ENCODE data around the gene TSHR. TPM values are rescaled to one million over a fixed set of nuclear protein-coding genes. Genes with fewer than 3 reads are reported as not detected.
"Not testable (repeated sequence)": the region's sequence is repeated elsewhere in the genome, so short reads cannot be mapped to it uniquely, and the experiment has no call there.

TSHR gene
- polyA plus RNA-seq (ENCODE audit: insufficient read length): 0.84 TPM

DNA sequence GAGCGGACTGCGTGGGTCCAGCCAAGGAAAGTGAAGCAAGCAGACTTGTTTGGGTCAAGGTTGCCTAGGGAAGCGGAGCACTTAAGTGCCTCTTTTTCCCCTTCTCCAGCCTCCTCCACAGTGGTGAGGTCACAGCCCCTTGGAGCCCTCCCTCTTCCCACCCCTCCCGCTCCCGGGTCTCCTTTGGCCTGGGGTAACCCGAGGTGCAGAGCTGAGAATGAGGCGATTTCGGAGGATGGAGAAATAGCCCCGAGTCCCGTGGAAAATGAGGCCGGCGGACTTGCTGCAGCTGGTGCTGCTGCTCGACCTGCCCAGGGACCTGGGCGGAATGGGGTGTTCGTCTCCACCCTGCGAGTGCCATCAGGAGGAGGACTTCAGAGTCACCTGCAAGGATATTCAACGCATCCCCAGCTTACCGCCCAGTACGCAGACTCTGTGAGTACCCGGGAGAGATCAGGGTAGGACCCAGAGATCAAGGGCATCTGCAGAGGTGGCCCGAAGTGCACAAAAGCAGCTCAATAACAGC, at the start of gene TSHR:
Gene TSHR (plus strand): TSS at position 206 of the 526 bp plus-strand sequence. CDS start 60 bp downstream, at position 266.
- DNase-seq: no peak

DNA sequence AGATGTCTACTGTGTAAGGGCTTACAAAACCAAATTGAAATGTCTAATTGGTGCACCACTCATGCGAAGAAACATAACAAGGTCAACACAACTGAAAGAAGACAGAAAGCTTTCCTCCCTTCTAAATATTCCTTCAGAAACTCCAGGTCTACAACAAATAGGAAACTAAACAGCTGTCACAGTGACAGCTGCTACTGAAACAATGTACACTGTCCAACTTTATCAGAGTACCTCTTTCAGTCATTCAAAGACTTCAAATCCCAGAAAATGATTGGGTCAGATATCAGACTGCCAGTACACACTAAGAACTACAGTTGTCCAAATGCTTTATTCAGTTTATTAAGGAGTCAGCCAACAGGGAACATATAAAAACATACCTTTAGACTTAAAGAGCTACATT, 49.1 kb upstream of the TSHR start:
- DNase-seq: no peak

DNA sequence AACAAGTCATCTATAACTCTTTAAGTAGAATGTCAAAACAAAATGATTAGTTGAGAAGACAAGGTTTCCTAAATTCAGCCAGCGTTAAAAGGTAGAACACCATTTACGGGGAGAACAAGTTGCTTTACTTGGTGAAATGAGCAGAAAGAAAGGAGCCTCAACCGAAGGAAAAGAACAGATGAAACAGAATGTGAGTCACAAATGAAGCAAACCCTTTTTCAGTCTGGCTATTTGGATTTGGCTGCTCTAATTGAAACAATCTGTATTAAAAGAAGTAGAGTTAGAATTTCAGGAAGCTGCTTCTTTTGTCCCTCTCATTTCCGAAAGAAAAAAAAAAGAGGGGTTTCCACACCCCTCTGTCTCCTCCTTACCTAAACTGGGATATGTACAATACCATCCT, 48.5 kb upstream of the TSHR start:
- no peak for DNase-seq

DNA sequence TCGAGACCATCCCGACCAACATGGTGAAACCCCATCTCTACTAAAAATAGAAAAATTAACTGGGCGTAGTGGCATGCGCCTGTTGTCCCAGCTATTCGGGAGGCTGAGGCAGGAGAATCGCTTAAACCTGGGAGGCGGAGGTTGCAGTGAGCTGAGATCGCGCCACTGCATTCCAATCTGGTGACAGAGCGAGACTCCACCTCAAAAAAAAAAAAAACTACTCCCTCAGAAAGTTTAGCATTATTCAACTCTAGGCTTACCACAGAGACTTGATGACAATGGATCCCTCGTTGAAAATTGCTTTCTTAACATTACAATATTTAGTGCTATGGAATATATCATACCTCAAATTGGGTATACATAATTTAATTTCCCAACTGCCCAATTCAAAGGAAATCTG, 43.4 kb upstream of the TSHR start:
- not testable (repeated sequence) for DNase-seq

DNA sequence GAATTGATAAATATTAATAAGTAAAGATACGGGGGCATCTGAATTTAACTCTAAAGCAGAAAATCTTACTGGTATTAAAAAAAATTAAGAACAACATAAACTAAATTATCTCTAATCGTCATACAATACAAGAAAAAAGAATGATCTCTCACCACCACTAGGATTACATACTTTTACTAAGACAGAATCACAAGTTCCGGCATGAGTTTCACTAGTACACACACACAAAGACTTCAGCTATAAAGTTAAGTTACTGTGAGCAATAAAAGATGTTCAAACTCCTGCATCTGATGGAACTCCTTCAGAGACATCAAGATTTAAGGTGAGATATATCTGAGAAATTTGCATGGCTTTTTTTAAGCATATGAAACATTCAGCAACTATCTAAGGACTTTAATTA, 35.8 kb upstream of the TSHR start:
- no peak for DNase-seq

DNA sequence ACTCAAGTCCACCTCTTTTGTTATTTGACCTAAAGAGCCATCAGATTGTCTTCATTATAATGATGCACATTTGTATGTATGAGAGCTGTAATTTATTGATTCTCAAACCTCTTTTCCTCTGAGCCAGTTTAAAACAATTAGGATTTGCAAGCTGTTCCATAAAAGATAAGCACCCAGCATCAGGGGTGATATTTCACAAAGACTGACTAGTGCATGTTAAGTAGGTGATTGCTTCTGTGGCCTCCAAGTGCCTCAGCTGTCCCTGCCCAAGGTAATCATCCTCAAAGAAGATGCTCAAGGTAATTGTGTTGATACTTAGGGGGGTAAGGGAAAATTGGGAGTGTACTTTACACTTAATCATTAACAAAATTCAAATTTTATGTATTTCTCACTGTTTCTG, 32.1 kb upstream of the TSHR start:
- no peak for DNase-seq

DNA sequence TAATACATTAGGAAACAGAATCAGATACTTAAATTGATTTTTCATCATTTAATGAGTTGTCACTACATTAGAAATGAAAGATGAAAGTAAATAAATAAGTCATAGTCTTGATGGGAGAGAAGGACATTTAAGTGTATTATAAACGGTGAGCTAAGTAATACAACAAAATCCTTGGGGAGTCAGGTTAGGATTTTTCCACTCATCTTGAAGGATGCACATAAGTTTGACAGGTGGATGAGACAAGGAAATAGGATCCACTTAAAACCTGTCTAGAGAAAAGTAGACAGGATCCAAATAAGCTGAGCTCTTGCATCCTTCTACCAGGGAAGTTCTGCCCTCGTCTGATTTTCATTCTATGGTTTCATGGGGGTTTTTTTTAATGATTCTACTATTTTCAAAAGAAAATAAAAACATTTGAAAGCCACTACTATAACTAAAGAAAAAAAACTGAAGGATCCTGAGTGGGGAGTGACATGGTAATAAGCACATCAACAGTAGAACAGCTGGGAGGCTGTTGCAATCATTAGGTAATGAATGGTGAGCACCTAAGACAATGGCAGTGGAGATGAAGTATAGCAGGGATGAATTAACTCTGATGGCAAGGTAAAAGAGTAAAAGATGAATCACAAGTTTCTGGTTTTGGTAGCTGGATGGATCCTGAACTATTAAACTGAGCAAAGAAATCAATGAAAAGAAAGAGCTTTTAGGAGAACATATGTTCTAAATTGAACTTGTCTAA, 30.9 kb upstream of the TSHR start:
- DNase-seq: no peak

DNA sequence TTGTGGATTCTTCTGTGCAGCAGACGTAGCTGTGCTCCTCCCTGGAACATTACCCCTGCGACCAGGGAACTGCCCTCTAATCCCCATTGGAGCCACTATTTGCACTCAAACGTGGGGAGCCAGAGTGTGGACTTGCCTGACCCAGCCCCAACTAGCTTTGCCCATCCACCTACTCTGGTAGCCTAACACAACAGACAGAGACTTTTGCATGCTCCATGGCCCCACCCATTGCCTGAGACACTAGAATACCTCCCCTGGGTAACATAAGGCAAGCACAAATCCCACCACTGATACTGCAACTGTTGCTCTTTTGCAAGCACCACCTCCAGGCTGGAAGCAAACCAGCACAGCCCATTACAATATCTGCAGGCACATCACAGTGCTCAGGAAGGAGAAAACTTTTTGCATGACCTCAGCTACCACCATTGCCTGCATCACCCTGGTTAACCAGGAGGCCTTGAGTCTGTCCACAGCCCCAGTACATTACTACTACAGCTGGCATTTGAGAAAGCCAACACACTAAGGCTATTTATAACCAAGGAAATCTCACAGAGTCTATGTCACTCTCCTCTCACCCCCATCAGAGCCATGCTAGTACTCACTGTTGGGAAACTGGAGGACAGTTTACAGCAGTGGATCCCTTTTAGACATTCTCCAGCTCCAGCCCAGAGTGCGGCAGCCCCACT, 28.9 kb upstream of the TSHR start:
- DNase-seq: no peak

DNA sequence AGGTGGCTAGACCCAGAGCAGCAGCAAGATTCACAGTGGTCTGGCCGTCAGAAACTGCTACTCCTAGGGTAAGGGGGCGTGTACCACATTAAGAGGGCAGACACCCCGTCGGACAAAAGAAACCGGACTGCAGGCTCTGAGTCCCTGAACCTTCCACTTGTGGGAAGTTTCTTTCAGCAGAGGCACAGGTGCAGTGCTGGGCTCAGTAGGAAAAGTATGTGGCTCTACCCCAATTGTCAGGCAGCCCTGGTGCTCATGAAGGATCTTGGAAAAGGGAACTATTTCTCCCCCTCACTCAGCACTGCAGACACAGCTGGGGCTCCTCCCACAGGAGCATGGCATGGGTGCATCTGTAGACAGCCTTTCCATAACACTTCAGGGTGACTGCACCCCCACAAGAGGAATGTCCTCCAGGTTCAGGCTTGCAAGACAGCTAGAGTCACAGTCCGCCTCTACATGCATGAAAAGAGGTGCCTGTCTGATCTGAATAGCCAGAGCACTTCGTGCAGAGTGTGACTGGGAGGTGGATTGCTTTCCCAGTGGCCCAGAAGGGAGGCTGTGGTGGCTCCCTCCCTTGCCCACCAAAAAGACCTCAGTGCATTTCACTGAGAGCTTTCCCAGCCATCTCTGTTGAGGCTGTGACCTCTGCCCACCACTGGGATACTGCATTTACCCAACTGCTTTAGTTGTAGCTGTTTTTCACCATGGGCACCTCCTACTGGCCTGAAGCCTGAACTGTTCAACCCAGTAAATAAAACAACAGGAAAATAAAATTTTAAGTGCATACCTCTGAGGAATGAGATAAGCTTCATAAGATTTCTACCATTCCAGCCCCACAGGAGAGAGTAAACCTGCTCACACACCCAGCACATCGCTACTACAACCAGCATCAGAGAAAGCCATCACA, 28.1 kb upstream of the TSHR start:
- no peak for DNase-seq

DNA sequence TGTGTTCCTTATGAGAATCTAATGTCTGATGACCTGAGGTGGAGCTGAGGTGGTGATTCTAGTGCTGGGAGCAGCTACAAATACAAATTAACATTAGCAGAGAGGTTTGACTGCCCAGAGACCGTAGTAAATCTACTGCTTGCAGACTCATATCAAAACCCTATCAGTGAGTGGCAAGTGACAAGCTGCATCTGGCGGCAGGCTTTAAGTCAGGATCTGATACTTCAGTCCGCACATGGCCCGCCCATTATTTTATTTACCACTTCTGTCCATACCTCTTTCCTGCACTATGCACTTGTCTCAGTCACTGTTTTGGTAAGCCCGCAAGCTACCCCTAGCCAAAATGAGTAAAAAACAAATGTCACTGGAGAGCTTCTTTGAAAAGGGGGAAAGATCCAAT, 25.3 kb upstream of the TSHR start:
- no peak for DNase-seq

DNA sequence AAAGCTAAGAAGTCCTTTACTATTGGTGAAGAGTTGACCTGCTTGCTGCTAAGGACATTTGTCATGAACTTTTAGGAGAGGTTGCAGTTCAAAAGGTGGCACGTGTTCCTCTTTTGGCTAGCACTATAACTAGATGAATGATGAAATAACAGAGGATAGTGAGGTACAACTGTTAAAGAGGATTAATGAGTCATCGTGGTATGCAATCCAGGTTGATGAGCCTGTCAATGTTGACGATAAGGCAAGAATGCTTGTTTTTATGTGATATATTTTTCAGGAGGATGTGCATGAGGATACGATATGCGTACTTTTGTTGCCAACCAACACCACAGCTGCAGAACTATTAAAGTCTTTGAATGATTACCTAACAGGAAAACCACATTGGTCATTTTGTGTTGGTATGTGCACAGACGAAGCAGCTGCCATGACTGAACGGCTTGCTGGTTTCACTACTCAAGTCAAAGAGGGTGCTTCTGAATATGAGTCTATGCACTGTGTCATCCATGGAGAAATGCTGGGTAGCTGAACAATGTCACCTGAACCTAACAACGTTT, 24.5 kb upstream of the TSHR start:
- DNase-seq: no peak

DNA sequence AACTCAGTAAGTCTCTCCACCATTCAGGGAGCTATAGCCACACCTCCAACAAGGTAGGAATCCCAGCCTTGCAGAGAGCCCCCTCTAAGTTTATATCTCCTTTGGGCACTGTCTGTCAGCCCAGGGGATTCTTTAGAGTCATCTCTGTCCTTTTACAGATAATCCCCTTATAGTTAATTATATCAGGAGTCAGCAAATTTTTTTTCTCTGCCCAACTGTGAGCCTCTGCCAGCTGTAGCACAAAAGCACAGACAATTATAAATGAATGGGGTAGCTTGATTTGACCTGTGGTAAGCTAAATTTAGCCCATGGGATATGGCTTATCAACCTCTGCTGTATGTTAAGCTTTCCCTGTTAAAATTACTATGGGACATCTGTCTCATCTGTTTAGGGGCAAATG, 22.1 kb upstream of the TSHR start:
- DNase-seq: no peak

DNA sequence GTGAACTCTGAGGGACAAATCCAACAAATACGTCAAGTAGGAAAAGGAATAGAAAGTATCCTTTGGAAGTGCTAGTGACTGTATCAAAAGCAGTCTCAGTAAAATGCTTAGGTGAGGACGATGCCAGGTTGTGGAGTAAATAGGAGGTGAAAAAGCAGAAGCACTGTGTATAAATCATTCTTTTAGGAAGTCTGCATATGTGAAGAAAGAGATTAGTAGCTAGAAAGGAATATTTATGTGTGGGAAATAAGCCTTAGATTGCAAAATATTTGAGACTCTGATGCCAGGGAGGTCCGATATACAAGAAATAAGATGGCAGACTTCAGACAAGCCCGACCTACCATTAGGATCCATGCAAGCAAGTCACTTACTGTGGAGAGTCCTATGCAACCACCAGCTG, 21.7 kb upstream of the TSHR start:
- no peak for DNase-seq

DNA sequence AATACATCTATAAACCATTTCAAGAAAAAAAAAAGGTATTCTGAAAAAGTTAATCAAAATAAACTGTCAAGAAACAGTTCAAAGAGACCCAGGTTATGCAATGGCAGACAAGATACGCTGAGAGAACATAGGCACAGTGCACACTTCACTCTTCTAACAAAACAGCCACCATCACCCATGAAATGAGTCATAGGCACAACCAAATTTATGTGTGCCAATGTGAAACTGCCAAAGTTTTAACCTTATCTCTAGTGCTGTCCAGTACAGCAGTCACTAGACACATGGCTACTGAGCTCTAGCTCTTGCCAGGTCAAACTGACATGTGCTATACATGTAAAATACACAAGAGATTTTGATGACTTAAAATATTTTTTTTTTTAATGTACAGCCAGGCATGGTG, 15.3 kb upstream of the TSHR start:
- DNase-seq: no peak

DNA sequence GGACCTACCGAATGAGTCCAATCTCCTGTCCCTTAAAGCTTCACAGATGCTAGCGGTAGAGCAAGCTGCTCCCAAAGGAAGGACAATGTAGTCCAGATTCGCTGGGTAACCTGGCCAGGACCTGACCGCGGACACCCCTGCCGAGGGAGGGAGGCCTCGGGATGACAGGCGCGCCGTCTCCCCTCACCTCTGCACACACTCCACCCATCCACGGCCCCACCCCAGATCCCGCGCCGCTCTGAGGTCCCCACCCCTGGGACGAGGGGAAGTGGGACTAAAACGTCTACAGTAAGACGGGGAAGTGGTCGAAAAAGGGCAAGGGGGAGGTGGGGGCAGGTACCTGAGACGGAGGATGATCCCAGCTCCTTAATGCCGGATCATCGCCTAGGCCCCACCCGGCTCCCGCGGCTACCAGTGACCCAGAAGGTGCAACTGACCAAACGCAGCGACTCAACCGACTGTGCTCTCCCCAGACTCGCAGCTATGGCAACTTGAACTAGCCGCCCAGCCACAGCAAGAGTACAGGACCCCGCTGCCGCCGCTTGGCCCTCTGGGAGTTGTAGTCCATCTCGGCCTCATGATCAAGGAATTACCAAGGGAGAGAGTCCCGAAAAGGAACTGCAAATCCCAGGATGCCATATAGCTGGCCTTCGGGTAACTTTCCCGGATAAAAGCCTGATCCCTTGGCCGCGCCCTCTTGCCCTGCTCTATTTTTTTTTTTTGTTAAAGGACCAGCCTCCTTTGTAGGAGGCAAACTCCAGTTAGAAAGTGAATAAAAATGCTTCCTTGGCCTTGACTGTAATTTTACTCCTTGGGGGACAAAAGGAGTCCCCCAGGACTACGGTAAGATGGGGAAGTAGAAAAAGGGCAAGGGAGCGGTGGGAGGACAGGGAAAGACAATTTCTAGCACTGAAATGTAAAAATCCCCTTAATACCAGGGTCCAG, 13.9 kb upstream of the TSHR start, which contains the start of gene CEP128:
Gene CEP128 (minus strand): TSS at position 498 of the 945 bp plus-strand sequence.
- DNase-seq: peak; percentile 96

DNA sequence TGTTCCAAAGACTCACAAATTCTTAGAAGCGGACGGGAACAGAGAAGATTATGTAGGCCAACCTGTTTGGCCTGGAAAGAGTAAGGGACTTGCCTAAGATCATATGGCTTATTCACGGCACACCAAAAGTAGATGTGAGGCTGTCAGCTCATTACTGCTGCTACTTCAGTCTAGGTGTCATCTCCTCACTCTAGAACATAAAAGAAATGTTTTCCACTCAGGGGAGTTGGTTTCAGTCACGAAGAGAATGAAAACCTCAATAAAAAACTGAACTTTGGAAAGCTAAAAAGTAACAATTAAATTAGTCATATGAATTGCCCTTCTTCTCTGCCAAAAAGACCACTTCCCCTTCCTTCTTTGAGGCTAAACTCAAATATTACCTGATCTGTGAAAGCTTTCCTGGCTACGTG, 13.2 kb upstream of the TSHR start:
- DNase-seq: no peak

DNA sequence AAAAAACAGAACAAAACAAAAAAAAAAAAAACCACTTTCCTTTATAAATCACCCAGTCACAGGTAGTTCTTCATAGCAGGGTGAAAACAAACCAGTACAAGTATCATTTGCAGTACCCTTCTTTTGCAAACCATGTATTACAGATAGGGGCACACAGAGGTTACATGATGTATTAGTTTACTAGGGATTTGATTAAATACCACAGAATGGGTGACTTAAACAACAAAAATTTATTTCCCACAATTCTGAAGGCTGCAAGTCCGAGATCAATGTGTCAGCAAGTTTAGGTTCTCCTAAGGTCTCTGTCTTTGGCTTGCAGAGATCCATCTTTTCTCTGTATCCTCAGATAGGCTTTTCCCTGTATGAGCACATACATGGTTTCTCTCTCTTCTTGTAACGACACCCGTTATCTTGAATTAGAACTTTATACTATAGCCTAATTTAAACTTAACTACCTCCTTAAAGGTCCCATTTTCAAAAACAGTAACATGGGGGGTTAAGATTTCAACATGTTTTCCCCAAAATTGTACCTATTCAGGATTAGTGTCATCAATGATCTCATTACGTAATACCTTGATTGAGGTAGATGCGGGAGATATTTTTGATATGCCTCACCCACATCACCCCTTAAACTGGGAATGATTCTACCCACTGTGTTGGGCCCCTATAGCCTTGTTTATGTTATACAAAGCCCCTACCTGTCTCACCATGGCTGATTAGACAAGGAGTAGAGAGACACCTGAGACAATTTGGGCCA, 10.4 kb upstream of the TSHR start:
- no peak for DNase-seq

DNA sequence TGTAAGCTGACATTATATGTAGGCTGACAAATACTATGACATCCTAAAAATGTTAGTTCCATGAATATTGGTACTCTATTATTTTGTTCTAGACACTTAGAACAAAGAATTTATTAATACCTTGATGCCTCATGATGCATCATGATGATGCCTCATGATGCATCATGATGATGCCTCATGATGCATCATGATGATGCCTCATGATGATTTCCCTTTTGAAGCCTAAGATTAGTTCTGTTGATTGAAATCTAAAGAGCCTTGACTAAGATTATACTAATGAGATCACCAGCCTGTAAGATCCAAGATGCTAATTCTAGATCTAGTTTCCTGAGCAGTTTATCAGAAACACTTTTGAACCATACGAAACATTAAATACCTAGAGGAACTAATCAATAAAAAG, 9.2 kb upstream of the TSHR start:
- DNase-seq: no peak

DNA sequence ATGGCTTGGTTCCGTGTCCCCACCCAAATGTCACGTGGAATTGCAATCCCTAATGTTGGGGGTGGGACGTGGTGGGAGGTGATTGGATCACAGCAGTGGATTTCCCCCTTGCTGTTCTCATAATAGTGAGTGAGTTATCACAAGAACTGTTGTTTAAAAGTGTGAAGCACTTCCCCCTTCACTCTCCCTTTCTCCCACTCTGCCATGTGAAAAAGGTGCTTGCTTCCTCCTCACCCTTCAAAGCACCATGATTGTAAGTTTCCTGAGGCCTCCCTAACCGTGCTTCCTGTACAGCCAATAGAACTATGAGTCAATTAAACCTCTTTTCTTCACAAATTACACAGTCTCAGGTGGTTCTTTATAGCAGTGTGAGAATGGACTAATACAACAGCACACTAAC, 8.6 kb upstream of the TSHR start:
- DNase-seq: no peak

DNA sequence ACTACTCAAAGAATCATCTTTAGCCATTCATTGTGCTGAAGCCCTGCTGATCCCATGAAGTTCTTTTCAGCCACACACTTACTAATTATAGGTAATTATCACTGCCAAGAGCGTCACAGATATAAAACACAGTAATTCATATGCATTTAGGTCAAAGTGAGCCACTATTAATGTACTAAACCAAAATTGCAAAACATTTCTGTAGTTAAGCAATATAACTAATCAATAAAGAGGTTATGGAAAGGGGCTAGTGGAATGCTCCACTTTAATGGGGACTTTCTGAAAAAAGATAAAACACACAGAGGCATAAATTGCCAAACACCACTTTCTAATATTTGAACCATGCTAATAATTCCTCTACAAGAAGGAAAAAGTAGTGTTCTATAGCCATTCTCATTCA, 7.1 kb upstream of the TSHR start:
- no peak for DNase-seq

DNA sequence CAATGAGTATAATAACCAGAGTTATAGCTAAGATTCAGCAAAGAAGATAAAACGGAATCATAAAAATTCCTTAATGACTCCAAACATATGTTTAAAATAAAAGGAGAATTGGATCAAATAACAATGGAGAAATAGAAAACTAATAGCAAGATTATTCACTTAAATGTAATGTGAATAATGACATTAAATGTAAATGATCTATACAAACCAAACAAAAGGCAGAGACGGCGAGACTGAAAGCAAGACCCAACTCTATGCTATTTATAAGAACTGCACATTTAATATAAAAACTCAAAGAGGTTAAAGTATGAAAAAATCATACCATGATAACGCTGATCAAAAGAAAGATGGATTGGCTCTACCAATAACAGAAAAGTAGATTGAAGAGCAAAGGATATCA, 3.9 kb upstream of the TSHR start:
- DNase-seq: no peak

Data from hindlimb muscle (tissue), 1 donor.